GM19025 (cell line): ENCODE measurements around the gene NEK1.
A peak's percentile ranks its signal among the peaks of the same experiment; 100 is the strongest.

Source experiments
- ATAC-seq: cut with Tn5 transposase; IDR thresholded peaks from one replicate; pipeline ENCODE4 v1.9.1; 2021; ENCODE audit warnings: mild to moderate bottlenecking, low read depth, moderate library complexity; ENCODE audit not compliant: unreplicated experiment

The NEK1 gene, protein sequence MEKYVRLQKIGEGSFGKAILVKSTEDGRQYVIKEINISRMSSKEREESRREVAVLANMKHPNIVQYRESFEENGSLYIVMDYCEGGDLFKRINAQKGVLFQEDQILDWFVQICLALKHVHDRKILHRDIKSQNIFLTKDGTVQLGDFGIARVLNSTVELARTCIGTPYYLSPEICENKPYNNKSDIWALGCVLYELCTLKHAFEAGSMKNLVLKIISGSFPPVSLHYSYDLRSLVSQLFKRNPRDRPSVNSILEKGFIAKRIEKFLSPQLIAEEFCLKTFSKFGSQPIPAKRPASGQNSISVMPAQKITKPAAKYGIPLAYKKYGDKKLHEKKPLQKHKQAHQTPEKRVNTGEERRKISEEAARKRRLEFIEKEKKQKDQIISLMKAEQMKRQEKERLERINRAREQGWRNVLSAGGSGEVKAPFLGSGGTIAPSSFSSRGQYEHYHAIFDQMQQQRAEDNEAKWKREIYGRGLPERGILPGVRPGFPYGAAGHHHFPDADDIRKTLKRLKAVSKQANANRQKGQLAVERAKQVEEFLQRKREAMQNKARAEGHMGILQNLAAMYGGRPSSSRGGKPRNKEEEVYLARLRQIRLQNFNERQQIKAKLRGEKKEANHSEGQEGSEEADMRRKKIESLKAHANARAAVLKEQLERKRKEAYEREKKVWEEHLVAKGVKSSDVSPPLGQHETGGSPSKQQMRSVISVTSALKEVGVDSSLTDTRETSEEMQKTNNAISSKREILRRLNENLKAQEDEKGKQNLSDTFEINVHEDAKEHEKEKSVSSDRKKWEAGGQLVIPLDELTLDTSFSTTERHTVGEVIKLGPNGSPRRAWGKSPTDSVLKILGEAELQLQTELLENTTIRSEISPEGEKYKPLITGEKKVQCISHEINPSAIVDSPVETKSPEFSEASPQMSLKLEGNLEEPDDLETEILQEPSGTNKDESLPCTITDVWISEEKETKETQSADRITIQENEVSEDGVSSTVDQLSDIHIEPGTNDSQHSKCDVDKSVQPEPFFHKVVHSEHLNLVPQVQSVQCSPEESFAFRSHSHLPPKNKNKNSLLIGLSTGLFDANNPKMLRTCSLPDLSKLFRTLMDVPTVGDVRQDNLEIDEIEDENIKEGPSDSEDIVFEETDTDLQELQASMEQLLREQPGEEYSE (N-terminal part only)

DNA sequence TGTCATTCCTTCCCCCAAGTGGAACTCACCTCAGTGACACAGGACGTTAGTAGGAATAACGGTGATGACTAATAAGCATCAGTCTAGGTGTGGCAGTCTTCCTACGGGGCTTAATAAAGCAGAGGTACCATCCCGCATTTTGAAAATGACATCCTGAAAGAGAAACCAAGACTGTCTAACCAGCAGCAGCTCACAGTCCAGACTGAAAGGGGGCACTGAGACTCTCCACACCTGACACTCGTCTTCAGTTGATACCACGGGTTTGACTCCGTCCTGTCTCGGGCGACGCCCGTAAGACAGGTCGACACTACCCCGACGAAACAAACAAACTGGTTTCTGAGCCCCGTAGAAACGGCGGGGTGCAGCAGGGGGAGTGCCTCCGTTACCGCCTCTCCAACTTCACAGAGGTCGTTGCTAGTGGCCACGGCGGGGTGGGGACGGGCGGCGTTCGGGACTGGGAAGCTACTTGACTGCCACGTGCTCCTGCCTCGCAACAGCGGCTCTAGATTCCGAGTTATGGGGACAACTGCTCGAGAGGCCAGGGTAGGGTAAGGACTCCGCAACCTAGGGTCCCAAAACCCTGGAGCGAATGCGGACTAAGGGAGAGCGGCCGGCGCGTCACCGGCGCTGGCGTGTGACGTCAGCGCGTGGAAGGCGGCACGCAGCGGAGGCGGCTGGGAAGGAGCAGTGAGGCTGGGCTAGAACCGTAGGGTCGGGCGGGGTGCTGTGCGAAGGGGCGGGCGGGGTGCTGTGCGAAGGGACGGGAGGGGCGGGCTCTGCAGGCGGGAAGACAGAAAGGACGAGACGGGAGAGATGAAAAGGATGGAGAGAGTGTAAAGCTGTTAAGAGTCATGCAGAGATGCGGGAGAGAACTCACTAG is at the start of gene NEK1:
Gene NEK1 (minus strand): TSS at position 593 of the 880 bp plus-strand sequence. CDS start 9,953 bp downstream, outside the sequence.
- ATAC-seq, result peak; percentile 95

DNA sequence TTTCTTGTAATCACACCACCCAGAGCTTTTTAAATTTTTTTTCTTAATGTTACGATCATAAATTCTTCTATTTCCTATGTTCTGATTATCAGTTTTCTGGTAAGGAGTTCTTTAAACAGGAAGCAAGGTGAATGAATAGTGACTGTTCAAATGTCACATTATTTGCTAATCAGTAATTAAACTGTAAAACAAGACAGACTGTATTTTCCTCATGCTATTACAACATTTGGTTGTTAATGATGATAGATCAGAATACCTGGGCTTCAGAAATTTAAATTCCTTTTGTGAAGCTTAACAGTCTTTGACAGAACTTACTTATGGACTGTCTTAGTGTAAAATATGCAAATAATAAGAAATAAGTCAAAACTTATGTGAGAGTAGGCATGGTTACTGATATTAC is 49.4 kb upstream of the NEK1 start:
- ATAC-seq, result no peak

DNA sequence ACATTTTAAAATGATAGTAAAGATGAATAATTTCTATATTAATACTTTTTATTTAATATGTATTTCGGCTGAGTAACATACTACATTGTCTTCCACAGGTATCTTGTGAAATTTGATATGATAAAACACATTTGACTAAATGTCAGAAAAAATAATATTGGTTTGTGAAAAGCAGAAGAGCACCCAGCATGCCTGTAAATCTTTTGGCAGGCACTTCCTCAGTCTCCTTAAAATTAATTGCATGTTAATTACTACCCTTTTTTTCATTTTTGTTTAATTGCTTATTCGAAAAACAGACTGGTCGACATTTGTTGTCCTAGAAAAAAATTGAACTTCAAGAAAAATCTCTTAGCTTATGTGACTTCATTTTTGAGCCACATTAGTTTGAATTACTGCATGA is 48.5 kb upstream of the NEK1 start:
- ATAC-seq, result no peak

DNA sequence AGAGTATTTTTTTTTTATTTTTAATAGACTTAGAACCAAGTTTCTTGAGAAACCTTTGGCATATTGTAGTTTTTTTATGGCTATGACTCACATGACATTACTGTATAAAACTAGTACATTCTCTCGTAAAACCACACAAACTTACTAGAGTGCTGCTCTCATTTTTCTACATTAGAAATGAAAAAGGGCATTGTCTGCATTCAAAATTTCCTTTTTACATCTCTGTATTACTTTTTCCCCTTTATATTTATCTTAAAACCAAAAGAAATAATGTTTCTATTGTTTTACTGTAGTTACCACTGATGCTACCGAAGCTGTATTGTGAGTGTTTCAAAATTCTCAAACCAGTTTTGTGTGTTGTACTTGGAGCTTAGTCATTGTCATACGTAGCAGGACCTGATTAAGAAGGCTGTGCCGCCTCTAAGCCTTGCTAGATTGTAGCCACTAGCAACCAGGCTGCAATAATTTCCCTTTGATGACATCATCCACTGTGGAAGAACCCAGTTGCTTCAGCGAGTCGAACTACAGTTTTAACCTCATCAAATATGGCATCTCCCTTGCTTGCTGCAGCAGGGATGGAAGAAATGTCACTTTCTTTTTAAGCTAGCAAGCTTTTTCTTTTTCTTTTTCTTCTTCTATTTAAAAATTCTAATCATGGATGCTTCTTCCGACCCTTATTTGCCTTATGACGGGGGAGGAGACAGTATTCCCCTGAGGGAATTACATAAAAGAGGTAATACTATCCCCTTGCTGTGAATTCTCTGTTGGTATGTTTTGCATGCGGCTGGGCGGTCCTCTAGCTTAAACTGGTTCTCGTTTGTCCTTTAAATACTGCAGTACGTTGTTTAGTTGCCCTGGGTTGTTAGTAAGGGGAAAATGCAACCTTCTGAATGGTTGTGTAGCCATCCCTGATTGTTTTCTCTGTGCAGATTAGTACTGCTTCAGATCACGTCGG is 47.6 kb upstream of the NEK1 start:
- peak; percentile 97 for ATAC-seq

DNA sequence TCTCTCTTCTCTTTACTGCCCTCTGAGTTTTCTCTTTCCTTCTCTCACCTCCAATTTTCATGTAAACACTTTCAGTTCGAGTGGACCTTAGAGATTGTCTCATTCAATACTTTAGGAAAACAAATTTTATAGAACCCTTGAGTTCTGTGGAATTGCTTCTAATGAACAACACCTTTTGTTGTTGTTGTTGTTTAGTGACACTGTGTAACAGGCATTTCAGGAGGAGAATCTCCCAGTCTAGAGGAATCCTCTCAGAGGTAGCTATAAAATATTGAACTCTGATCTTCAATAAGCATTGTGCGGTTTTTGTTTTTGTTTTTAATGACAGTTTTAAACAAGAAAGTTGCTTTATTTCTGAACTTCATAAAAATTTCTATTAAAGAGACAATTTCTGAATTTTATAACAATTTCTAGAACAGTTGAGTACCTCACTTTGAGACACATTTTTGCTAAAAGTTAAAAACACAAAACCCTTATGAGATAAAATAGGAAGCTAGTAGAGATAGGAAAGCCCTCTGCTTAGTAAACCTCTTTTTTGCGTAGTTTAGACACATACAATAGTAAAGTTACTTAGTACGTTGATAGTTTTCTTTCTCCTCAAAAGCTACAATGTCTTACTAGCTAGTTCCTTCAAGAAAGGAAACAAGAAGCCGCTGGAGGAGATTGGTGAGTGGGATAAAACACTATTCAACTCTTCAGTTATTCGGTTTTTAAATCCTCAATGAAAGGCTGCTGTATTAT is 46.8 kb upstream of the NEK1 start:
- ATAC-seq, result no peak

DNA sequence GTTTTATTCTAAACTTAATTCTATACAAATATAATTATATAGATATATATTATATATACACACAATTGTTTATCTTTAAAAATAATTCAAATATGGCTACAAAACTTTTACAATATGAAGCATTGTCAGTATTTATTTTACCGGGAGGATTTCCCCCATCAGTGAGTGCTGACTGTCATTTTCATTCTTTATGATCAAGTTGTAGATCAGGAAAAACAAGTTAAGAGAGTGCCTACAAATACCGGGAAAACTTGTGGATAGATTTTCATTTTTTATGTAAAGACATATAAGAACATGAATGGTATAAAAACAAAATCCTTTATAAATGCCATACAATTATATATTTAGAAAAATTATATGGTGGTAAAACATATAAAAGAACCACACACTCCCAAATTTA is 45.8 kb upstream of the NEK1 start:
- no peak for ATAC-seq

DNA sequence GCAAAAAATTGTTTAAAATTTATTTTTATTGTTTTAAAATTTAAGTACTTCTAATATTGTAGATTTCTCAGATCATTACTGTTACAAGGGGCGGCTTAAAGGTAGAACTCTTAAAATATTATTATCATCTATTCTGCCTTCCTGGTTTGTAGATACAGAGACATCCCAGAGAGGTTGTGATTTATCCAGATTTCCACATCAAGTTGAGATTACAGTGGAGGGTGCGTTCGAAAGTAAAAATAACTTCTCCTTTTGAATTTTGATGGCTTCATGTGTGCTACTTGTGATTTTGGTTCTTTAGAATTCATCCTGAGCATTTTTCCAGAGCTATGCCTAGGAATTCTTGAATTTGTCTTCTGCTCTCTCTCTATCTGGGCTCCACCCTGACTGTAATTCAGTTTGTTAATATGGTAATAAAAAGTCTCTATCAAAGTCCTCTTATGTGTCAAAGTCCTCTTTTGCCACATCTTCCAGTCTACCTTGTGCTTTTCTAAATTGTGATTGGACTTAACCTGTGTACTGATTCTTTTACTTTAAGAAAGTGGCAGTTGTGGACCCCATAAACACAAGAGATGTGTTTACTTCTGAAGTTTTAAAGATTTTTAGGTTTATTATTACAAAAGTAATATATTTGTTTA is 45.2 kb upstream of the NEK1 start:
- no peak for ATAC-seq

DNA sequence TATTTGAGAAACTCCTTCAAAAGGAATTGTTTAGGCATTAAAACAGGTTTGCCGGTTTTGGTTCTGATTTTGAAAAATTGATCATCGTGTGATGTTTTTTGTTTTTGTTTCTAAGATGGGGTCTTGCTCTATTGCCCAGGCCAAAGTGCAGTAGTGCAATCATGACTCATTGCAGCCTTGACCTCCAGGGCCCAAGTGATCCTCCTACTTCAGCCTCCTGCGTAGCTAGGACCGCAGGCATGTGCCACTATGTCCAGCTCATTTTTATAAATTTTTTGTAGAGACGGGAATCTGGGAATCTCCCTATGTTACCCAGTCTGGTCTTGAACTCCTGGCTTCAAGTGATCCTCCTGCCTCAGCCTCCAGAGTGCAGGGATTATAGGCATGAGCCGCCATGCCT is 43.0 kb upstream of the NEK1 start:
- no peak for ATAC-seq

DNA sequence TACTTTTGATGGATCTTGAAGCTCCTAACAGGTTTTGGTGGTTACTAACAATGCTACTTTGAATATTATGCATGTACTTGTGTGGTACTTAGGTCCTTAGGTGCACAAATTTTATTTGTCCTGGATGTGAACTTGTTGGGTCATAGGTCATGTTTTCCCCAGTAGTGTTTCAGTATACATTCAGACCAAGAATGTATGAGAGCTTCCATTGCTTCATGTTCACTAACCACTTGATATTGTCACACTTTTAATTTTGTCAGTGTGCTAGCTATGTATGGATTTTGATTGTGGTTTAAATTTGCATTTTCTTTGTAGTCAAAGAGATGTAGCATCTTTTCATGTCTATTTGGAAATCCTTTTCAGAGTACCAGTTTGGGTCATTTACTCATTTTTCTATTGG is 40.2 kb upstream of the NEK1 start:
- no peak for ATAC-seq

DNA sequence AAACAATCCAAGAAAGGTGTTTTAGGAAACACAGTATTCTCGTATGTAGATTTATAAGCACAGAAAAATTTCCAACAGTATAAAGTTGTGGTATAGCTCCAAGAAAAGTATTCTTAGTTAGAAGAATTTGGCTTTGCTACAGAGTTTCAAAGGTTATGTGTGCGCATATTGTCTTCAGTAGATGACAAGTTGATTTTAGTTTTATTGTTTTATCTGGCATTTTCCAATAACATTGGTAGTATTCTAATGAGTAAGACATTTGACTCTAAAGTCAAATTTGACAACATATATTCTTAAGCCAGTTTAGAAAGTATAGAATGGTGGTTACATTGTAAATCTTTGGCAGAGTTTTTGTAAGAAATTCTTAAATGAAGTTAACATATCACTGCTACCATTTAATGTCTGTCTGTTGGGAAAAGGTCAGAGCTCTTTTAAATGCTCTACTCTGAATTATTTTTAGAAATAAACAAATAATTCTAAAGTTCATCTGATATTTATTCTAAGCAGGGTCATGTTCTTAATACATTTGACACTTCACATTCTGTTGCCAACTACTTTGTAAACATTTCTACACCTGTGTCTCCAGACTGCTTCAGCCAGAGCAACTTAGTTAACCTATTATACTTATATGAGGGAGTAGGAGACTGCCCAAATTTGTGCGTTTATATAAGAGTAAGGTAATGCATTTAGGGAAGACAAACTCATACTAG is 38.0 kb upstream of the NEK1 start:
- ATAC-seq, result no peak

DNA sequence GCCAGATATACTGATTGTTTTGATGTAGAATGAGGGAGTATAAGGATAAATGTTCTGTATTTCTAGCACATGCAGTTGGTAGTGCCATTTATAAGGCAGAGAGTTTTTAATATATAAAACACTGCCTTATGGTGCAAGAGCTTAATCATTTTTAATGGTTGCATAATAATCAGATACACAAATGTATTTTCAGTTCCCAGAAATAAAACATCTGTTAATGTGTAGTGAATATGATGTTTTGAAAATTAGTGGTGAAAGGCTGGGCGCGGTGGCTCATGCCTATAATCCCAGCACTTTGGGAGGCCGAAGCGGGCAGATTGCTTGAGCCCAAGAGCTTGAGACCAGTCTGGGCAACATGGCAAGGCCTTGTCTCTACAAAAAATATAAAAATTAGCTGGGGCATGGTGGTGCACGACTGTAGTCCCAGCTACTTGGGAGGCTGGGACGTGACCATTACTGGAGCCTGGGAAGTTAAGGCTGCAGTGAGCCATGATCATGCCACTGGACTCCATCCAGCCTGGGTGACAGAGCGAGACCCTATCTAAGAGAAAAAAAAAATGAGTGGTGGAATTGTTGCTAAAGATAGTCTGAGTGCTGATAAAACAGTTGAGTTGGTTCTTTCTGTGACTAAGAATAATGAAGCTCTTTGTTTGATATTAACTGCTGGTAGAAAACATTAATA is 37.3 kb upstream of the NEK1 start:
- no peak for ATAC-seq

DNA sequence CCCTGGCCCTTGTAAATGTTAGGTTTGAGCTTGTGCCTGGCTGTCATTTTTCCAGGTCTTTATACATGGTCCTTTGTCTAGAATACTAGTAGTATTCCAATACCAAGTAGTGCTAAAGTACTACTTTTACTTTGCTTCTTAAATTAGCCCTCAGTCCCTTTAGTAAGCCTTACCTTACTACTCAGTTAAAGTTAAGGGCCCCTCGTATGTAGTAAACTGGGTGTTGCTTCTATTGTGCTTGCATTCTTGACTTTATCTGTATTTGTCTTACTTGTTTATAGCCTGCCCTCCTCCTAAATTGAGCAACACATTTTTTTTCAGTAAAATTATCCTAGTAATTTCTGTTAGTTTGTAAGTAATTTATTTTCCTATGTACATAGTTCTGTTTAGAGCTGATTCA is 33.2 kb upstream of the NEK1 start:
- no peak for ATAC-seq

DNA sequence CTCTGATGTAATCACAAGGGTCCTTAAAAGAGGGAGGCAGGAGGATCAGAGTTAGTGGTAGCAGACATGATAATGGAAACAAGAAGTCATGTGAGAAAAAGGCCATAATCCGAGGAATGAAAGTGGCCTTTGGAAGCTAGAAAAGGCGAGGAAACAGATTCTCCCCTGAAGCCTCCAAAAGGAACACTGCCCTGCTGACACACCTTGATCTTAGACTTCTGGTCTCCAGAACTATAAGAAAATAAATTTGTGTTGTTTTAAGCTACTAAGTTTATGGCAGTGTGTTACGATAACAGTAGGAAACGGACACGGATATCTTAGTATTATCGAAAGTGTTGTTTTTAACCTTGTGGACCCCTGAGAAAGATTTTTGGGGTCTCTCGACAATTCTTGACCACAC is 32.4 kb upstream of the NEK1 start:
- ATAC-seq, result no peak

DNA sequence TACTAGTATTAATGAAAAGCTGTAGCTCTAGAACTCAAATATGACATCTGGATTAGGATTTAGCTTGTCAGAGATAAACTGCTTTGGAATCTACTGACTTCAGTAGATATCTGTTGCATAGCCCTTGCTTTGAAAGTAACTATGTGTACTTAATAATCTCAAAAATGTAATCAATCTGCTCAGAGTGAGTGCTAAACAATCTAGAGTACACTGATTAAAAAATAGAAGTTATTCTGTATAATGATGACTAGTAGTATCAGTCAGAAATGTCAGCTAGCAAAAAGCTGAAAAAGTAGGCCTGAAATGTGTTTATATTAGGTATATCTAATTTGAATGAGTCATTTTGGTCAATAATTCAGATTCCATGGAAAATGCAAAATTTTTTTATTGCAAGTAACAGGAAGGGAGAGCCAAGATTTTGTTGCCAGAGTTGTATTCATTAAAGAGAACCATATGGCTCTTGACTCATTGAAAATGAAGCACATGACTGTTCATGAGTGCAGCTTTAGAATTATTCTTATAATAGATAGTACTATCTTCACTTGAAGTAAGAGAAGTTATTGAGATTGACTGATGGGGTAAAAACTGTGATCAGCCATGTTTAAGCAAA is 28.0 kb upstream of the NEK1 start:
- no peak for ATAC-seq

DNA sequence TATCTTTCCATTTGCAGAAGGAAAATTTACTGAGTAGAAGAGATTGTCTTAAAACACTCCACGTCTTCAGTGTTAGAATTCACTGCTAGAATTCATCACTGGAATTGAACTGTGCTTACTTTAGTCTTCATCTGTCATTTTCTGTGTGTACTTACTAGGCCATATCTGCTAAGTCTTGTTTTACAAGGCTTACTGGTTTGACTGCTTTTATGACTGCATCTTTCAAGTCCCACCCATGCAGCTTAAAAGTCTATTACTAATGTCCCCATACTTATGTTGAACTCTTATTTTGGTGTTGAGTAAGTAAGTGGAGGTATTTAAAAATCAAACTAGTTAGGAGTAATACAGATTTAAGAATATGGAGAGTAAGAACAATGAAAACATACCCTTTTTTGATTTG is 22.6 kb upstream of the NEK1 start:
- ATAC-seq, result no peak

DNA sequence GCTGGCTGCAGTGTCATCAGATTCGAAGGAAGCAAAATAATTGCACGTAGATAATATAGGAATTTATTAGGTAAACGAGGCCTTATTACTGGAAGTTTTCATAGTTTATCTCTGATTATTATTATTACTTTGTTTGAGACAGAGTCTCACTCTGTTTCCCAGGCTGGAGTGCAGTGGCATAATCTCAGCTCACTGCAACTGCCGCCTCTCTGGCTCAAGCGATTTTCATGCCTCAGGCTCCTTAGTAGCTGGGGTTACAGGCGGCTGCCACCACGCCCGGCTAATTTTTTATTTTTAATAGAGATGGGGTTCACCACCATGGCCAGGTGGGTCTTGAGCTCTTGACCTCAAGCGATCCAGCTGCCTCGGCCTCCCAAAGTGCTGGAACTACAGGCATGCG is 20.5 kb upstream of the NEK1 start:
- ATAC-seq, result no peak
